GM18505 (cell line): ENCODE results near the gene PACRGL.
"Not testable (repeated sequence)": the region's sequence is repeated elsewhere in the genome, so short reads cannot be mapped to it uniquely, and the experiment has no call there.

Experiments
- ATAC-seq: cut with Tn5 transposase; IDR thresholded peaks from one replicate; pipeline ENCODE4 v1.9.1; 2021; ENCODE audit not compliant: unreplicated experiment
- POLR2A ChIP-seq: IDR thresholded peaks from 4 replicates; pipeline ENCODE4 v1.6.1; 2011; ENCODE audit warnings: borderline replicate concordance; ENCODE audit not compliant: insufficient read depth, insufficient read length; ENCODE audit errors: extremely low read depth

PACRGL gene

GRCh38 chr4:20684852-20685763 lies 15.2 kb upstream of the PACRGL start:
- no peak for ATAC-seq
- no peak for TF ChIP-seq POLR2A

GRCh38 chr4:20687864-20688263 lies 12.4 kb upstream of the PACRGL start:
- TF ChIP-seq POLR2A: no peak

DNA sequence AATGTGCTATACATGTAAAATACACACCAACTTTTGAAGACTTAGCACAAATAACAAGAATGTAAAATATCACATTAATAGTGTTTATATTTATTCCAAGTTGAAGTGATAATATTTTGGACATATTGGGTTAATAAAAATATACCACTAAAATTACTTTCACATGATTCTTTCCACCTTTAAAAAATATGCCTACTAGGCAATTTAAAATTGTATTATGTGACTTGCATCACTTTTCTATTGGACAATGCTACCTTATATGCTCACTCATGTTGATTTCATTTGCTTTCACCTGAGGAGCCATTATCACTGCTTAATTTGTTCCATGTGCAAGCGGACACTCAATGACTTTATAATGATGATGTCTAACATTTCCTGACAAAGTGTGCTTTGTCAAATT lies 3.4 kb upstream of the PACRGL start:
- no peak for ATAC-seq
- no peak for TF ChIP-seq POLR2A

More at GRCh38 chr4:20687864-20688263, 12.4 kb upstream of the PACRGL start:
- no peak for ATAC-seq

DNA sequence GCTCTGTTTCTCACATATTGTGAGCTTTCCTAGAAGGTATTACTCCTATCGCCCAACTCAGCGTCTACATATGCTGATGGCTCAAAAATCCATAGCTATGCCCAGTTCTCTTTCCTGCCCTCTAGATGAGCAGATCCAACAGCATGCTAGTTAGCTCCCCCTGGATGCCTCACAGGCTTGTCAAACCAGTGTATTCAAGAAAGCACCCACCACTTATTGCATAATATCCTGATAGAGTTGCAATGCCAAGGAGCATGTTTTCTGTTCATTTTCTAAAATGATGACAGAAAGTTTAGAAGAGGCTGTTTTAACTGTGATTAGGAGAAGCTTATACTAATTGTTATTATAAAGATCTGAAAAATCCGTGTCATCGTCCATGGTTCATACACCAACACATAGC lies 1.9 kb upstream of the PACRGL start:
- no peak for ATAC-seq
- no peak for TF ChIP-seq POLR2A

DNA sequence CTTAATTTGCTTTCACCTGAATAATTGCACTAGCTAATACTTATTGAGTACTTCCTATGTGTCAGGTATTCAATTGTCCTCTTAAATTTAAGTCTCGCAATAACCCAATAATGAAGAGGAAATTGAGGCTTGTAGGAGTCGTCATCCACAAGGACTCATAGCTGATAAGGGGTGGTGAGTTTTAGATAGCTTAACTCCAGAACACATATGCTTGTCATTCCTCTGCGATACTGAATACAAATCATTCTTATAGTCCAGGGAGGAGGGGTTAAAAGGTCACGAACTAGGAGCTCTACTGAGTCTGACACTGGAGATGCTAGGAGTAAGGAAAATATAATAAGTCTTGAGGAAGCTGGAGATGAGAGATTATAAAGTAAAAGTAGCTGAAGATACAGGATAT lies 1.4 kb upstream of the PACRGL start:
- no peak for ATAC-seq

GRCh38 chr4:20711335-20711734 lies 11.1 kb downstream of the PACRGL start:
- no peak for TF ChIP-seq POLR2A
- no peak for ATAC-seq

More for the DNA sequence above, 1.4 kb upstream of the PACRGL start:
- TF ChIP-seq POLR2A: no peak

DNA sequence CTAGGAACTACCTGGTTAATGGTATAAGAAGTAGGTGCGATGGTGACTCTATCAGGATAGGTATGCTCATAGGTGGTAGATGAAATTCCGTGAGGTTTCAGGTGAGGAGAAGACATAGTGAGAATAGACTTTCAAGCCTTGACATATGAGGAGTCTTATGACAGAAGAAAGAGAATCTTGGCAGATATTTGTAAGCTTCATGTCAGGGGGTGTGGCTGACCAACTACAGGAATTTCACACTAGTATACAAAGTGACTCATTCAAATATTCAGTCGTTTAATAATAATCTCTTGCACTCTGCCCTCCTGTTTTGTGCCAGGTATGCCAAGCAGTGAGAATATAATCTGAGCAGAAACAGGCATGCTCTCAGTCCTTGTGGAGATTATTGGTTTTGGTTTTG lies 22.8 kb downstream of the PACRGL start:
- no peak for ATAC-seq
- TF ChIP-seq POLR2A: no peak

GRCh38 chr4:20723463-20723862 lies 23.2 kb downstream of the PACRGL start:
- ATAC-seq: no peak
- TF ChIP-seq POLR2A: no peak

- no peak for TF ChIP-seq POLR2A
- ATAC-seq: no peak
These were observed 24.7 kb downstream of the PACRGL start for GRCh38 chr4:20724915-20725314.

DNA sequence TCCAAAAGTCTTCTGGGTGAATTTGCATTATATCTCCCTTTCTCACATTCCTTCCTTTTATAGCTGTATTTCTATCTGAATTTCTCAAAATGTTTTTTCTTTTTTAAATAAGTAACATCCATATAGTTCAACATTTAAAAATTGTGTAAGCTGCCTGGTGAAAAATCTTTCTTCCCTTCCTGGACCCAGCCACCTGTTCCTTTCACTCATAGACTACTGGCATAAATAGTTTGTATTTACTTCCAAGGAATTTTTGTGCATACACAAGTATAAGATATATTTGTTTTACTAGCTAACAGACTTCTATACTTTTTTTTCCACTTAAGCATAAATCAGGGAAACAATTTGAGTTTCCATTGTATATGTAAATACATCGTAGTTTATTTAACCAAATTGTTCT lies 35.7 kb downstream of the PACRGL start:
- TF ChIP-seq POLR2A: no peak
- ATAC-seq: no peak

GRCh38 chr4:20746000-20746399 lies 45.7 kb downstream of the PACRGL start:
- ATAC-seq: not testable (repeated sequence)

DNA sequence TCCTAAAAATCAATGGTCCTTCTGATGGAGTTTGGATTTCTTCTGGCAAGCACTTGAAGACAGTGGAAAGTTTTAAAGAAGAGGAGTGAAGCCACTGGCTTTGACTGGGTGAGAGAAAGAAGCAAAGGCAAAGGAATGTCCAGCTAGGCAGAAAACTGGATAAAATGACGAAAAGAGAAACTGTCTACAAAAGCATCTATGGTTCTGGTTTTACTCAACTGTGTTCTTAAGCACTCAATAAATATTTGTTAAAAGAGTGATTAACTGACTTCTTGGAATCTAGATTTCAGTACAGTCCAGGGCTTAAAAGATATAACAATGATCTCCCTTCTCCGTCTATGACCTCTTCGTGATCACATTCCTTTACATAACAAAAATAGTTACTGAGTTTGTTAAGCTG lies 52.4 kb downstream of the PACRGL start:
- ATAC-seq: no peak

DNA sequence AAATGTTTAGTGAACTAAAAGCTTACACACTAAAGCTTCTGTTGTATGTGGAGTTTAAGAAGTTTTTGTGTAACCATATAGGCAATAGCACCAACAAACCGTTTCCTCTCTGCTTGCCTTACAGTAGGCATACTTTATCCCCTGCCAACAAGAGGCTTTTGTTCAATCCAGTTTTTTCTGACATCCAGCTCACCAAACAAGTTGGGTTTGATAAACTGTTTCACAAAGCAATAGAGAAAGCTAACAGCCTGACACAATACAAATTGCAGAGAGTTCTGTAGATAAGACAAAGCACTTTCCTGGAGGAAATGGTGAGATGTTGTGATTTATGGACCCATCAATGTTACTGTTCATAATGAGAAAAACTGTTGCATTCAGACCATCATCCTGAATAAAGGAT lies 53.8 kb downstream of the PACRGL start:
- TF ChIP-seq POLR2A: no peak
- no peak for ATAC-seq

More for the DNA sequence above, 52.4 kb downstream of the PACRGL start:
- no peak for TF ChIP-seq POLR2A

- ATAC-seq: no peak
These were observed 59.8 kb downstream of the PACRGL start for GRCh38 chr4:20760053-20760452.

More at GRCh38 chr4:20760053-20760452, 59.8 kb downstream of the PACRGL start:
- no peak for TF ChIP-seq POLR2A
